GM21423 (cell line): Measurements from ENCODE around the gene BRIP1.

ENCODE experiments used
- ATAC-seq: cut with Tn5 transposase; IDR thresholded peaks from one replicate; pipeline ENCODE4 v1.9.1; 2021; ENCODE audit warnings: mild to moderate bottlenecking, moderate library complexity; ENCODE audit not compliant: unreplicated experiment

The BRIP1 gene

GRCh38 chr17:61639818-61640217 is 223.5 kb downstream of the BRIP1 start:
- ATAC-seq = no peak

- no peak for ATAC-seq
Measured at GRCh38 chr17:61638087-61638486, 225.2 kb downstream of the BRIP1 start.

DNA sequence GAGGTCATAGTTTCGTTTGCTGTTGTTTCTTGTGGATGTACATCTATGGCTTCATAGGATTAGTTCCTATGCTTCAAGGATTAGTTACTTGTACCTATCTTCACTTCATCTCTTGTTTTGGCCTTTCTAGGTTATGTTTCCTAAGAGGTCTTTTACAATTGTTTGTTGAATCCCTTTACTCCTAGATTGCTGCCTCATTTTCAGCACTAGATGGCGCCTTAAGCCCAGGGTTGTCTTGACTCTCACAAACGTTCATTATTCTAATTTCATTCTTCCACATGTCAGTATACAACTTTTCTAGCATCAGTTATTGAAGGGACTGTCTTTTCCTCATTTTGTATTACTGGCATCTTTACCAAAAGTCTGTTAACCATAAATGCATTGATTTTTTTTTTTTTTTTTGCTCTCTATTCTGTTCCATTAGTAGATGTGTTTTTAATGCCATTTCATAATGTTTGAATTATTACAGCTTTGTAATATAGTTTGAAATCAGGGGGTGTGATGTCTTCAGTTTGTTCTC is 227.4 kb downstream of the BRIP1 start:
- no peak for ATAC-seq

- no peak for ATAC-seq
Measured at GRCh38 chr17:61634942-61635538, 228.3 kb downstream of the BRIP1 start.

- ATAC-seq = no peak
Measured at GRCh38 chr17:61634011-61634539, 229.3 kb downstream of the BRIP1 start.

- no peak for ATAC-seq
Measured at GRCh38 chr17:61632826-61633225, 230.5 kb downstream of the BRIP1 start.

DNA sequence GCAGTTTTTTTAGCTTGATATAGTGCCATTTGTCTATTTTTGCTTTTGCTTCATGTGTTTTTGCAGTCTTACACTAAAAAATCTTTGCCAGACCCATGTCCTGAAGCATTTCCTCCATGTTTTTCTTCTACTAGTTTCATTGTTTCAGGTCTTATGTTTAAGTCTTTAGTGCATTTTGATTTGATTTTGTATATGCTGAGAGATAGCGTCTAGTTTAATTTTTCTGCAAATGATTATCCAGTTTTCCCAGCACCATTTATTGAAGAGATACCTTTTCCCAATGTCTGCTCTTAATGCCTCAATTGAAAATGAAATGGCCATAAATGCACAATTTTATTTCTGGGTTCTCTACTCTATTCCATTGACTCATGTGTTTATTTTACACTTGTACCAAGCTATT is 231.5 kb downstream of the BRIP1 start:
- no peak for ATAC-seq
